ENCODE data around the gene AGPAT4. TPM values are rescaled to one million over a fixed set of nuclear protein-coding genes. Genes with fewer than 3 reads are reported as not detected.
"Not testable (repeated sequence)": the region's sequence is repeated elsewhere in the genome, so short reads cannot be mapped to it uniquely, and the experiment has no call there.

Gene AGPAT4
- total RNA-seq, 1 donor from 2014 or later: 23.7 TPM

DNA sequence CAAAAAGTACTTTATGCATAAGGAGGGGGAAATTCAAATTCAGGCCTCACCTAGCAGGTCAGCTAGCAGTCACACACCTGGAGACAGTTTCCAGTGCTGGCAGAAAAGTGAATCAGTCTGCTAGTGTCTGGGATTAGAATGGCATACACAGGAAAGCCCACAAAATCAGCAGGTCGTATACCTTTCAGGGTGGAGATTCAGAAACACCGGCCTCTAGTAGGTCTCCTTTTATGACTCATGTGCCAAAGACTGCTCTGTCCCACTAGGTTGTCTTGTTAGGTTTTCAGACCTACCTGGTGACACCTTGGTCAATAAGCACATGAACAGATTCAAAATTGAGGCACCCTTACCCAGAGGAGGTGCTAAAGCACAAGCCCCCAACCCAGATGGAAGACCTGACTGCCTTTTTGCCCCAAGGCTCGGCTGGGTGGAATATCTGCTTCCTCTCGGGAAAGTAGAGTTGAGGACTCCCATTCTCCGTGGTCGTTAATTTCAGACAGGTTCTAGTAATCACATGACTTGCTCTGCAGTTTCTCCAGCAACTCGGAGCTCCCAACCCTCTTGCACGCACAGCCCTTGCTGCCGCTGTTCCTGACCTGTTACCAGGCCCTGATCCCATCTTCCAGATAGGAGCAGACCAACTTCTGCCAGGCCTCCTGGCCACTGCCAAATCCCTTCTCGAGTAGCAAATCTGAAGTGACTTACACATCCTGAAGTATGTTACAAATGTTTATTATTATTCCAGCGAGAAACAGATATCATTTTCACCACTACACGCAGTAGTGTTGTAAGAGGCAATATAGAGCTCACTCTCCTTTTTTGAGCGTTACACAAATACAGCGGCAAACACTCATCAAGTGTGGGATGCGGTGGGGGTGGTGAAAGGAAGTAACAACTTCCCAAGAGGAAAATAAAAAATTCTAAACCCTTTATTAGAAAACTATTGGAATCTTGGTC lies 46.6 kb downstream of the AGPAT4 start:
- DNase-seq (ENCODE audit: low spot score in 2 of 2, unreplicated experiment in 2 of 2): no peak
- TF ChIP-seq, protein P1, sequence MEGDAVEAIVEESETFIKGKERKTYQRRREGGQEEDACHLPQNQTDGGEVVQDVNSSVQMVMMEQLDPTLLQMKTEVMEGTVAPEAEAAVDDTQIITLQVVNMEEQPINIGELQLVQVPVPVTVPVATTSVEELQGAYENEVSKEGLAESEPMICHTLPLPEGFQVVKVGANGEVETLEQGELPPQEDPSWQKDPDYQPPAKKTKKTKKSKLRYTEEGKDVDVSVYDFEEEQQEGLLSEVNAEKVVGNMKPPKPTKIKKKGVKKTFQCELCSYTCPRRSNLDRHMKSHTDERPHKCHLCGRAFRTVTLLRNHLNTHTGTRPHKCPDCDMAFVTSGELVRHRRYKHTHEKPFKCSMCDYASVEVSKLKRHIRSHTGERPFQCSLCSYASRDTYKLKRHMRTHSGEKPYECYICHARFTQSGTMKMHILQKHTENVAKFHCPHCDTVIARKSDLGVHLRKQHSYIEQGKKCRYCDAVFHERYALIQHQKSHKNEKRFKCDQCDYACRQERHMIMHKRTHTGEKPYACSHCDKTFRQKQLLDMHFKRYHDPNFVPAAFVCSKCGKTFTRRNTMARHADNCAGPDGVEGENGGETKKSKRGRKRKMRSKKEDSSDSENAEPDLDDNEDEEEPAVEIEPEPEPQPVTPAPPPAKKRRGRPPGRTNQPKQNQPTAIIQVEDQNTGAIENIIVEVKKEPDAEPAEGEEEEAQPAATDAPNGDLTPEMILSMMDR (IDR thresholded peaks at IDR 0.05; ENCODE audit: unreplicated experiment): no peak

DNA sequence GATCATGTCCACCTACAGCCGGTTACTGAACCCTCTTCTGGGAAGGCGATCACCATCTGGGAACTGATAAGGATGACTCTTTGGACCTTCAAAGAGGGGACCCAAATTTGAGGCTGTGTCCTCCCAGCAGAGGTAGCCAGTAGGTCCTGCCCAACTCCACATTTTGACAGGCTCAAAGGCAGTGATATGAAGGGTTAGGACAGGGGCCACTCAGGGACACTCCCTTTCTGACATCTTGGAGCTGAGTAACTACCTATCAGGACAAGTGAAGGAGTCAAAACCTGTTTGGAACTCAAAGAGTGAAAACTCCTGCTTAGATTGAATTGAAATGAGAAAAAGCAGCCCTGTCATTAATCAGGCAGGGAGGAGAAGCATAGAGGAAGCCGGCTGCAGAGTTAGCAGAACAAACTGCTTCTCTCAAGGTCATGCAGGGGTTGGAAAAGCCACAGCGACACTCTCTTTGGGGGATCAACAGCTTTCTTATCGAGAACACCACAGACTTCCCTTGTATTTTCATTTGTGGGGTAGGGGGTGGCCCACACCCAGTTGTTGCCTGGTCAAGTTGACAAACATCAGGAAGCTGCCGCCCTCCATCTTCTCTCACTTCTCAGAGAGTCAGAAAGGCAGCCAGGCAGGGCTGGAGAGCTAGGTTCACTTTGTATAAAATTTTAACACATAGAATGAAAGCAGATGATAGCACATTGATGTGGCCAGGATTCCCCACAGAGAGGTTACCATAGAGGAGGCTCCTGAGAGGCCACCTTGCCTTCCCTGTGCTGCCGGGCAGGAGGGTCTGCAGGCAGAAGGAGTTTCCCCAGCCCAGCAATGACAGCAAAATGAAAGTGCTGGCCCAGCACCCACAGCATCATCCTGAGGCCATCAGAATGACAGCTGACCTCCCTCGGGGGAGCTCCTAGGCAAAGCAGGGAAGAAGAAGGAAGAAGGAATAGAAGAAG lies 47.6 kb downstream of the AGPAT4 start:
- Mint-ChIP-seq H3K4me1 (peaks cover 41% of the 10 kb centered on the region), H3K36me3 (peaks cover 7% of the 10 kb centered on the region), H3K9me3 (peaks cover 7% of the 10 kb centered on the region), H3K4me3 (no peak overlapping the region), H3K27ac (peak overlapping the region; percentile 65), H3K27me3 (ENCODE audit: low read depth) (no peaks in the 10 kb centered on the region)
- TF ChIP-seq, protein P1 (IDR thresholded peaks at IDR 0.05; ENCODE audit: unreplicated experiment): no peak
- no peak for DNase-seq (ENCODE audit: low spot score in 2 of 2, unreplicated experiment in 2 of 2)

More for the DNA sequence above, 46.6 kb downstream of the AGPAT4 start:
- H3K9me3 Mint-ChIP-seq: peaks cover 7% of the 10 kb centered on the region
- peaks cover 41% of the 10 kb centered on the region for H3K4me1 Mint-ChIP-seq
- H3K27me3 Mint-ChIP-seq (ENCODE audit: low read depth): no peaks in the 10 kb centered on the region
- H3K27ac Mint-ChIP-seq: peak overlapping the region; percentile 65
- no peak overlapping the region for H3K4me3 Mint-ChIP-seq
- H3K36me3 Mint-ChIP-seq: peaks cover 5% of the 10 kb centered on the region

DNA sequence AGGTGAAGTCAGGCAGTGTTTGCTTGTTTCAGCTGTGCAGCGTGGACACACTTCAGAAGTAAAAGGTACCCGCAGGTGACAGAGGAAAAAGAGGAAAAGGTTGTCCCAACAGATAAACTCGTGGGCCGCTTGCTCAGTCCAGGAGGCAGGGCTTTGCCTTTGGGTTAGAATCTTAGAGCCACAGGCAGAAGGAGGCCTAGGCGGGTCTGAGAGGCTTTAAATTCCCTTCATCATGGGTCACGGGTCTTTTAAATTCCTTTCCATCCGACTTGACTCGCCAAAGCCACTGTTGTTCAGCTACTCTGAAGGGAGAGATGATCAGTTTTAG lies 48.2 kb downstream of the AGPAT4 start:
- no peak for DNase-seq (ENCODE audit: low spot score in 2 of 2, unreplicated experiment in 2 of 2)
- peaks cover 7% of the 10 kb centered on the region for H3K36me3 Mint-ChIP-seq

DNA sequence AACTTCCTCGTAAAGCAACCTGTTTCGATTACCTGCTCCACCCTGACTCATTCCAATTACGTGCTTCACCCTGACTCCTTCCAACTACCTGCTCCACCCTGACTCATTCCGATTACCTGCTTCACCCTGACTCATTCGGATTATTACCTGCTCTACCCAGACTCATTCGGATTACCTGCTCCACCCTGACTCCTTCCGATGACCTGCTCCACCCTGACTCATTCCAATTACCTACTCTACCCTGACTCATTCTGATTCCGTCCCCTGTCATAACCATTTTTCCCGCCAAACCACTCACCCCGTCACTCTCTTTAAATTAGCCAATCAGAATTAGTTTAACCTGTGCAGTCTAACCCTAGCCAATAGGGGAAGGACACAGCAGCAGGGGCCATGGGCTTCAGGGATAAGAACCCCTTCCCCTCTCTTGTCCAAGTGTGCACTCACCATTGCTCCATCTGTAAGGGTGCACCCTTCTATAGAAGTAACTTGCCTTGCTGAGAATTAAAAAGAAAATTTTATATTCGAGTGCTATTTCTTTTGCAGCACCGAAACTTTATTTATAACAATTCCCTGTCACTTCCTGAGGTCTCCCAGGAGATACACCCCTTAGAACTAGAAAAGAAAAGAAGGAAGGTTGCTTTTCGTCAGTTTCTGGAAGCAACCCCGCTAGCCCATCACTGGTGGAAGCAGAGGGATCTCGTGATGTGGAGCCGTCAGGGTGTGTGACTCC lies 48.7 kb downstream of the AGPAT4 start:
- peaks cover 41% of the 10 kb centered on the region for H3K4me1 Mint-ChIP-seq
- peak overlapping the region; percentile 54 for H3K27ac Mint-ChIP-seq
- H3K9me3 Mint-ChIP-seq; H3K4me3 Mint-ChIP-seq; DNase-seq (ENCODE audit: low spot score in 2 of 2, unreplicated experiment in 2 of 2); H3K36me3 Mint-ChIP-seq; H3K27me3 Mint-ChIP-seq (ENCODE audit: low read depth): not testable (repeated sequence)

More for the DNA sequence above, 48.2 kb downstream of the AGPAT4 start:
- Mint-ChIP-seq H3K27ac (peak overlapping the region; percentile 65), H3K27me3 (ENCODE audit: low read depth) (no peaks in the 10 kb centered on the region), H3K4me1 (peaks cover 41% of the 10 kb centered on the region), H3K4me3 (no peak overlapping the region), H3K9me3 (peaks cover 7% of the 10 kb centered on the region)
- TF ChIP-seq, protein P1 (IDR thresholded peaks at IDR 0.05; ENCODE audit: unreplicated experiment): no peak

DNA sequence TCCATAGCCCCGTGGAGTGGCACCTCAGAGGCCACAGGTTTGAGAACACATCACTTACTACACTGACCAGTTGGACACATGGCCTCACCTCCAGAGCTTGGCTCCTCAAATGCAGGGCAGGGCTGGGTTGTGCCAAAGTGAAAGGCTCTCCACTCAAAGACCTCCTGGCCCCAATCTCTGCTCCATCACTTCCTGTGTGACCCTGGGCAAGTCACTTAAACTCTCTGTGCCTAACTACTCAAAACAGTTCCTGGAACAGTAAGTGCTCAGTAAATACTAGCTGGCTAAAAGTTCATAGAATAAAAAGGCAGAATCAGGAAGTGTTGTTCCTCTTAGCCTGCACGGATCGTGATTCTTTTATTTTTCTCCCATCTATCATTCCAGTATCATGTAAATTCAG lies 50.2 kb downstream of the AGPAT4 start:
- Mint-ChIP-seq H3K9me3 (peaks cover 7% of the 10 kb centered on the region), H3K36me3 (peaks cover 7% of the 10 kb centered on the region), H3K27me3 (ENCODE audit: low read depth) (no peaks in the 10 kb centered on the region), H3K4me3 (no peak overlapping the region), H3K27ac (no peak overlapping the region), H3K4me1 (peaks cover 29% of the 10 kb centered on the region)
- TF ChIP-seq, protein P1 (IDR thresholded peaks at IDR 0.05; ENCODE audit: unreplicated experiment): no peak
- DNase-seq (ENCODE audit: low spot score in 2 of 2, unreplicated experiment in 2 of 2): no peak
